Stimulated activated CD4-positive, alpha-beta T cell treated with anti-CD3 and anti-CD28 coated beads, Interleukin-12 subunit alpha, Interleukin-12 subunit beta, amount 100 ng/mL, for 4 hours (primary cell): ENCODE data around the gene UBXN11.

ENCODE experiments used
- DNase-seq: peaks from one replicate; pipeline ENCODE4 v3.0.0-alpha.2; 2020

UBXN11 gene

GRCh38 chr1:26306290-26307229 lies at the start of gene UBXN11:
UBXN11 (minus strand) TSS chr1:26306636; CDS start chr1:26302883, 3,753 bp downstream.
- peak; percentile 84 for DNase-seq

DNA sequence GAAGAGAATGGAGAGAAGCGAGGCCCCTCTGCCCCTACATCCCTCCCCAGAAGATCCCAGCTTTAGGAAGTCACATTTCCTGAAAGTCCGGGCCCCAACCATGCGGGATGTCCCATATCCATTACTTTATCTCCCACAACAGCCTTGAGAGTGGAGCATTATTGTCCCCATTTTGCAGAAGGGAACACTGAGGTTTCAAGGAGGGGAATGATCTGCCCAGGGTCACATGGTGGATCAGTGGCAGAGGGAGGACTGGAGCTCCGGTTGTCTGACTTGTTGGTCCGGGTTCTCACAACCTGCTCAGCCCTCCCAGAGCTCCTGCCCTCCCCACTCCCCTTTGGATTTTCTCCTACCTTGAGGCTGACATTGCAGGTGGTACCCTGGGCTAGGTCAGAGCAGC lies 49.7 kb upstream of the UBXN11 start:
- no peak for DNase-seq

- DNase-seq, result no peak
Observed at GRCh38 chr1:26354972-26355371, 48.5 kb upstream of the UBXN11 start.

DNA sequence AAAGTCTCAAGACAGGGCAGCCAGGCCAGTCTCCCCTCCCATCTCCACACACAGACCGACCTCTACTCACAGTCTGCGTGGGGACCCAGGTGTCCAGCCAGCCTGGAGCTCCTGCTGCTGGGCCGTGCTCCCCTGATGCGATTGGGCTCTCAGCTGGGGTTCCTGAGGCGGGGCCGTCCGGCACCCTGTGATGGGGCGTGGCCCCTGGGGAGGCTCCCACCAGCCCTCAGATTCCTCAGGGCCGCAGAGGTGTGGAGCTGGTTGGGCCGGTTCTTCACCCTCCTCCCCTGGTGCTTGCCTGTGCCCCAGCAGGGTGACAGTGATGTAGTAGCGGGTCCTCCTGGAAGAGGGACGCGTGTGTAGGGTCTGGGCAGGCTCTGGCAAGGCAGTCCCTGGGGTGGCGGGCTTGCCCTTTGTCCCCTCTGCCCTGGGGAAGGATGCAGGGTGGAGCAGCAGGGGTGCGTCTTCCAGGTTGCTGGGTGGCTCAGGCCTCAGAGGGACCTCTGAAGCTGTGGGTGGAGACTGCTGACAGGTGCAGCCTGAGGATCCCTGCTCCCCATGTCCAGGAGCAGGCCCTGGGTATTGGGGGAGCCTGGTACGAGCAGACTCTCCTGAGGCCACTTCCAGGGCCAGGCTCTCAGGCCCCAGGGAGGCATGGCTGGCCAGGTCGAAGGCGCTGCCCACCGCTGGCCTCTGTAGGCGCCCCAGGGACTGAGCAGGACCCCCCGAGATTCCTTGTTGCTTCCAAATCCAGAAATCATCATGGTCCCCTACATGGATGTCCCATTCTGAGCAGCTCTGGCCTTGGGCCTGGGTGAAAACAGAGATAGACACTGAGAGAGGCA lies 47.8 kb upstream of the UBXN11 start, which contains the start of gene CRYBG2:
TSS of gene CRYBG2 (minus strand) at position 155 of the 845 bp plus-strand sequence. CDS start 7,473 bp downstream, outside the sequence.
- no peak for DNase-seq

GRCh38 chr1:26353210-26353859 lies 46.9 kb upstream of the UBXN11 start:
- no peak for DNase-seq

DNA sequence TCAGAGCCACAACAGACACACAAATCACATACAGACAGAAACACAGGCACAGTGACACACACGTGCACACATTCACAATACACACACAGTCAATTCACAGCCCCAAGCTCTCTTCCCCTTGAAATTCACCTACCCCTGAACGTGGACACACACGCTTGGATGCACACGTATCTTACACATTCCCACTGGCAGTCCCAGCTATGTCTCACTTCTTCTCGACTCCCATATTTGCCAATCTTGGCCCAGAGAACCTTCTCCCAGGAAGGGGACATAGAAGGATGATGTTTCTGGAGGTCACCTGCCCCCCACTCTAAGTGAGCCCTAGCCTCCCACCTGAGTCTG lies 45.9 kb upstream of the UBXN11 start:
- no peak for DNase-seq

DNA sequence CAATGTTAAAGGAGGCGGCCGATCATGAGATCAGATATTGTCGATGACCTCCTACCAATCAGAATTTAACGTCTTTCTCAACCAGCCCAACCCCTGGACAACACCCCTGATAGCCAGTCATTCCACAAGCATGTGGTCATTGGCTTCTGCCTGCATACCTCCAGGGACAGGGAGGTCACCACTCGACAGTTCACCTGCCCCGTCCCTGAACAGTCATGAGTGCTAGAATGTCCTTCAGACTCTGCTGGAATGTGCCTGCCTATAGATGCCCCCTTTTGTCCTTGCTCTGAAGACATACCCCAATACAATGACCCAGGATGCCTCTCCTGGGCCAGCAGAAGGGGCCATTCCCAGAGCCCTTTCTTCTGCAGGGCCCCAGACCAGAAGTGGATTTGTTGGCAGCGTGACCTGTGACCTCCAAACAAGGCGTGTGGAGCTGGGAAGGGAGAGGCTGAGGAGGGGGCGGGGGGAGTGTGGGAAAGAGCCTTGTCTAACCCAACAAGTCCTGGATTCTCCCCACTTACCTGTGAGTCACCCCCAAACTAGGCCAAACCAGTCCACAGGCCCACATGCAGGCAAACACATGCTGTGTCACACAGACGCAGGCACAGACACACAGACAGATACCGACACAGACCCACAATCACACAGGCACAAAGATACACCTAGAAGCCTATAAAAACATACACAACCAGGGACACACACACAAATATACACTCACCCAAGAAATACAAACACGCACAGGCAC lies 45.3 kb upstream of the UBXN11 start:
- DNase-seq, result no peak

DNA sequence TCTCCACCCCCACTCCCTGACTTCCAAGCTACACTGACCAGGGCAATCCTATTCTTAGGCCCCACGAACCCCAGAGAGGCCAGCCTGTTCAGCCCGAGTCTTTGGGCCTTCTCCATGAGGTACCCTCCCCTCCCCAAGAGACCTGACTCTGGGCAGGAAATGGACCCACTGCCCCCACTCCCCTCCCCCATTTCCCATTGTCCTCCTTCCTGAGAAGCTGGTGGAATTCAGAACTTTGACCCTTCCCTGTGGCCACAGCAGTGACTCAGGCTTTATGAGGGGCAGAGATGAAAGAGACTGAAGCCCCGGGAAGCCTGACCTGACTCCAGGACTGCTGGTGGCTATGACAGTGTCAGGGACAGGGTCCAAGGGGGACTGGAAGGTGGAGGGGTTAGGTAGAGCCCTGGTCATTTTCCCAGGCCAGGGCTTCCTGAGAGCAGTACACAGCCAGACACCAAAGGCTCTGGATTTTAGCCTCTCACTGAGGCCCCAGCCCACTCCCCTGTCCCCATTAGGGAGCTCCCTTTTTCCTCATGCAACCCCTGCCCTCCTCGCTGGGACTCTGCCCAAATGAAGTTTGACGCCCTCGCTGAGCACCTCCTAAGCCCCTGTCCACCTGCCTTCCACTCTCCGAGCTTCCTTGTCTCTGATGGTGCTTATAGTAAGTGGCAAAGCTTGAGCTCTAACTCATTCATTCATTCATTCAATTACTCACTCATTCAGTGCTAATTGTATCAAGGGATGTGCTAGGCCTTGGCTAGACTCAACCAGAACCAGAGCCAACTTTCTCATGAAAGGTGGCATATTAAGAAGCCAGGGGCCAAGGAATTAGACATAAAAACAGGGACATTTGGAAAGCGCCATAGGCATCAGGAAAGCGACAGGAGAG lies 44.5 kb upstream of the UBXN11 start:
- DNase-seq, result no peak

GRCh38 chr1:26350343-26350700 lies 43.9 kb upstream of the UBXN11 start:
- DNase-seq, result no peak

DNA sequence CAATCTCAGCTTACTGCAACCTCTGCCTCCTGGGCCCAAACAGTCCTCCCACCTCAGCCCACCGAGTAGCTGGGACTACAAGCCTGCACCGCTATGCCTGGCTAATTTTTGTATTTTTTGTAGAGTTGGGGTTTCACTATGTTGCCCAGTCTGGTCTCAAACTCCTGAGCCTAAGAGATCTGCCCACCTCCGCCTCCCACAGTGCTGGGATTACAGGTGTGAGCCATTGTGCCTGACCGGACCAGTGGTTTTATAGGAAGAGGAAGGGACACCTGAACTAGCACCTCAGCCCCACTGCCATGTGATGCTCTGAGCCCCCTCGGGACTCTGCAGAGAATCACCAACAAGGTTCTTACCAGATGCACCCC lies 43.4 kb upstream of the UBXN11 start:
- DNase-seq, result no peak

DNA sequence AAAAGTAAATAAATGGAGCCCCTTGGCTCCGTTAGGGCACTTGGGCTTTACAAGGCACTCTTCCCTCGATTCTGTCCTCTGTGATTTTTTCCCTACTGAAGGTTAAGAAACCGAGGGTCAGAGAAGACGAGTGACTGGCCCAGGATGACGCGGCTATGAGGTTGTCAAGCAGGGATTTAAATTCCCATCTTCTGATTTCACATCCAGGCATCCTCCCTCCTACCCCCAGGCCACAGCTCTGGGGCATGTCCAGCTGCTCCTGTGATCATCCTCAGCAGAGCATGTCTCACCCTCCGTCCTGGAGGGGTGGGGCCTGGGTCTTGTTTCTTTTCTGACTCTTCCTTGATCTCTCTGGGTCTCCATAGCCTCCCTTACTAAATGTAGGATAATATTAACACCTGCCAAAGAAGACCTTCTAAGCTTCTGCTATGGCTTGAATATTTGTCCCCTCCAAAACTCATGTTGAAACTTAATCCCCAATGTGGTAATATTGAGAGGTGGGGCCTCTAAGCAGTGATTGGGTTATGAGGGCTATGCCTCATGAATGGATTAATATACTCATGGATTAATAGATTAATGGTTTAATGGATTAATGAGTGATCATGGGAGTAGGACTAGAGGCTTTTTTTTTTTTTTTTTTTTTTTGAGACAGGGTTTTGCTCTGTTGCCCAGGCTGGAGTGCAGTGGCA lies 42.9 kb upstream of the UBXN11 start:
- DNase-seq, result no peak

GRCh38 chr1:26346274-26347033 lies 40.0 kb upstream of the UBXN11 start:
- DNase-seq, result no peak

- no peak for DNase-seq
Observed at GRCh38 chr1:26345718-26346117, 39.3 kb upstream of the UBXN11 start.

DNA sequence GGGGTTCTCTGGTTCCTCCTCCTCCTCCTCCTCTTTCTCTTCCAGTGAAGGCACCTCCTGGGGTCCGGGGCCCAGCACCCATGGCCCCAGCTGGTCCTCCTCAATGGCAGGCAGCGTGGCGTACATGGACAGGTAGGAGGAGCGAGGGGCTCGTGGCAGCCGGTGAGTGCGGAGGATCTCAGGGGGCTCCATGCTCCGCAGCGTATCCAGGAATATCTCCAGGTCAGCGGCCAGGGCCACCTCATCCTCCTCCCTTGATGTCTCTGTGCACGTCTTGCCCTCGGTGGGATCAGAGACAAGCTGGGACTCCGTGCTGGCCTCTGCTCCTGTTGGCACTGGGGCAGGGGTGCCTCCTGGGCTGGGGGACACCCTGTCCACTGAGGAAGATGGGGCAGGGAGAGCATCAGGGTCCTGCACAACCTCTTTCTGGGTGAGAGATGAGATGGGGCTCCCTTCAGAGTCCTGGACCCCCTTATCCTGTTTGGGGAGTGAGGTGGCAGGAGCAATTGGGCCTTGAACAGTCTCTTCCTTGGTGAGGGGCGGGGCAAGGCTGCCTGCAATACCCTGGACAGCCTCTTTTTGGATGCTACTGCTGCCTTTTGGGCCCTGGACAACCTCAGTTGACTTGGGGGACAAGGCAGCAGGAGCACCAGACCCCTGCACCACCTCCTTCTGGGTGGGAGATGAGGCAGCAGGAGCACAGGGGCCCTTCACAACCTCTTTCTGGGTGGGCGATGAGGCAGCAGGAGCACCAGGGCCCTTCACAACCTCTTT lies 37.9 kb upstream of the UBXN11 start:
- no peak for DNase-seq

DNA sequence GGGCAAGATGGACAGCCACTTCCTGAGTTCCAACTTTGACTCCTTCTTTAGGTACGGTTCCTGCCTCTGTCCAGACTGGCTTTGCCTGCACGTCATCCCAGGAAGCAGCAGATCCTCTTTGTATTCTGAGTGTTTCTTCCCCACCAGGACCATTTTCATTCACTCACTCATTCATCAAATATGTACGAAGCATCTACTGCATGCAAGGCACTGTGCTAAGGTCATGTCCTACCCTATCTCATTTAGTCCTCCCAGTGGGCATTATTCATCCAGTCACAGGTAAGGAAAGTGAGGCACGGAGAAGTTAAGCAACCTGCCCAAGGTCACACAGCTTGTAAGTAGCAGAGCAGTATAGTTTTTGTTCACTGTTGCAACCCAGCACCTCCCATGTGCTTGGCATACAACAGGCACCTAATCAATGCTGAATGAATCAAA lies 33.6 kb upstream of the UBXN11 start:
- DNase-seq, result no peak

DNA sequence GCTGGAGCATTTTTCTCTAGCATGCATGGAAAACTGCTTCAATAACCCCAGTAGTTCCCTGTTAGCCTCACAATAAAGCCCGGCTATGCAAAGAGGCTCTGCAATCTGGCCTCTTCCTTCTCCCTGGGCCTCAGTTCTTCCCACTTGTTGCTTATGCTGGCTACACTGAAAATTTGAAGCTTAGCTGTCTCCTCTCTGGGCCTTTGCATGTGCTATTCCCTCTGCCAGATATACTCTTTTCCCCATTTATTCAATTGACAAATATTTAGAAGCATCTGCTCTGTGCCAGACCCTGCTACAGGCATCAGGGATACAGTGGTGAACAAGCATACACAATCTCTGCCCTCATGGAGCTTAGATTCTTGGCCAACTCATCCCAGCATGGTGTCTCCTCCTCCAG lies 32.2 kb upstream of the UBXN11 start:
- DNase-seq, result no peak

DNA sequence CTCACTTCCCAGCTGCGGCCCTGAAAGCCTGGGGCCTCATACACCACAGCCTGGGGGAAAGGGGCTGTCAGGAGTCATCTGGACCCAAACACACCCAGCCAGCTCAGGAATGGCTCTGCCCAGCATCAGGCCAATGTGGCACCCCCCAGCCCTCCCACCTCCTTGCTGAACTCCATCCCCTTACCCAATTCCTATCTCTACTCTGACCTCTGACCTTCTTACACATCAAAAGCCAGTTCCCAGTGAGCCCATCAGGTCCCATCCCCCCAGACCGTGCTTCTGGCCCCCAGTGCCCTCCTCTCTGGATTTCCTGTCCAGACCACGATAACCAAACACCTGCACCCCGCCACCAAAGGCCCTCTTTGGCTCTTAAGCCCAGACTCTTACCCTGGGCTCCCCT lies 31.2 kb upstream of the UBXN11 start:
- no peak for DNase-seq

GRCh38 chr1:26337206-26337535 lies 30.7 kb upstream of the UBXN11 start:
- DNase-seq, result no peak

DNA sequence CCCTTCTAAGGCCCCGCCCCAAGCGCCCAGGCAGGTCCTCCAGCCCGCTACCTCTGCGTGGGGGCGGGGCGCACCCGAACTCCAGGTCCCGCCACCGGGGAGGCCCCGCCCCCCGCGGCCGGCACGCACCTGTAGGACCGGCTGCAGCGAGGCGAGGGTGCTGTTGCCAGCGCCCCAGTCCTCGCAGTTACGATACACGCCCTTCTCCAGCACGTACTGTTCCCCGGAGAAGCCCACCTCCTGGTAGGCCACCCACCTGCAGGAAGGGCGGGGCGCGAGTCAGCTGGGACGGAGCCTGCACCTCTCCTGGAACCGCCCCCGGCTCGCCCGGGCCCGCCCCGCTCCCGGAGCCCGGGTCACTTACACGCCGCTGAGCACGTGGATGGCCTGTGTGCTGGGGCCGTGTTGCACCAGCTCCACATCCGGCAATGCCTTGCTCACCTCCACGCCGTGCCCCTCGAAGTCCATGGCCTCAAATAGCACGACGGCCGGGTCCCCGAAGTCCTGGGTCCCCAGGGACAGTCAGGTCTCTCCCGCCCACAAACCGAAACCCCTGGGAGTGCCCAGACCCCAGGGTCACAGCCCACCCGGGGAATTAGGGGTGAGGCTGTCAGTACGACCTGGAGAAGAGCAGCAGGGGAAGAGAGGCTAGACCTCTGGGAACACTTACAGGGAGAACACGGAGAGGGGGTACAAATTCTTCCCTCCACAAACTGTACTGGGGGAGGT lies 30.2 kb upstream of the UBXN11 start:
- peak; percentile 86 for DNase-seq
